ENCODE measurements around the gene MALRD1.

Gene MALRD1

DNA sequence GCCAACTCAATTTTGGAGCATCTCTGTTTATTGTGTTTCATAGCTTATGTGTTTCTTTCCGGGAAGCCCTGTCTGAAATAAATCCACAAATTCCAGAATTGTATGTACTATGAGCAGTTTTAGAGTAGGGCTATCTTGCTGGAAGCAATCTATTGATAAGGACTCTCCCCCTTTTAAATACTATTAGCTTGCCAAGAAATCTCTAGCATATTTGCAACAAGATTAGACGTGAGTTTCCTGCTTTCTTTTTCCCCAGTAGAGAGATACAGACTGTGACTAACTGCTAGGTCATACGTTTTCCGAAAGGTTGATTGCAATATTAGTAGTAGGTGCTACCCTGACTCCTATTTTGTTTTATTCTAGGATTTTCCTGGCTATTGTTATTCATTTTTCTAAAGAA, 277.0 kb downstream of the MALRD1 start:
- H3K9me2 ChIP-seq (ENCODE audit: low read depth, low read length), result no peaks in the 10 kb centered on the region
- no peaks in the 10 kb centered on the region for H3K27me3 ChIP-seq (ENCODE audit: insufficient read depth, low read length)
- no peaks in the 10 kb centered on the region for H3K79me2 ChIP-seq (ENCODE audit: insufficient read depth, low read length)
- H4K20me1 ChIP-seq (ENCODE audit: insufficient read depth, low read length), result no peaks in the 10 kb centered on the region
- H3F3A ChIP-seq (ENCODE audit: insufficient read depth, low read length), result no peaks in the 10 kb centered on the region
- no peak overlapping the region for H2AFZ ChIP-seq (ENCODE audit: low read length)
- H3K4me3 ChIP-seq (ENCODE audit: low read depth, low read length, poor library complexity, severe bottlenecking), result no peak overlapping the region
- no peak for TF ChIP-seq EZH2 (IDR thresholded peaks at IDR 0.05; ENCODE audit: borderline replicate concordance, low read length)
- TF ChIP-seq, protein P1, sequence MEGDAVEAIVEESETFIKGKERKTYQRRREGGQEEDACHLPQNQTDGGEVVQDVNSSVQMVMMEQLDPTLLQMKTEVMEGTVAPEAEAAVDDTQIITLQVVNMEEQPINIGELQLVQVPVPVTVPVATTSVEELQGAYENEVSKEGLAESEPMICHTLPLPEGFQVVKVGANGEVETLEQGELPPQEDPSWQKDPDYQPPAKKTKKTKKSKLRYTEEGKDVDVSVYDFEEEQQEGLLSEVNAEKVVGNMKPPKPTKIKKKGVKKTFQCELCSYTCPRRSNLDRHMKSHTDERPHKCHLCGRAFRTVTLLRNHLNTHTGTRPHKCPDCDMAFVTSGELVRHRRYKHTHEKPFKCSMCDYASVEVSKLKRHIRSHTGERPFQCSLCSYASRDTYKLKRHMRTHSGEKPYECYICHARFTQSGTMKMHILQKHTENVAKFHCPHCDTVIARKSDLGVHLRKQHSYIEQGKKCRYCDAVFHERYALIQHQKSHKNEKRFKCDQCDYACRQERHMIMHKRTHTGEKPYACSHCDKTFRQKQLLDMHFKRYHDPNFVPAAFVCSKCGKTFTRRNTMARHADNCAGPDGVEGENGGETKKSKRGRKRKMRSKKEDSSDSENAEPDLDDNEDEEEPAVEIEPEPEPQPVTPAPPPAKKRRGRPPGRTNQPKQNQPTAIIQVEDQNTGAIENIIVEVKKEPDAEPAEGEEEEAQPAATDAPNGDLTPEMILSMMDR (IDR thresholded peaks at IDR 0.05; ENCODE audit: low read length), result no peak
- H3K9ac ChIP-seq (ENCODE audit: low read length), result no peak overlapping the region
- no peaks in the 10 kb centered on the region for H3K36me3 ChIP-seq (ENCODE audit: insufficient read depth, low read length)
- no peak overlapping the region for H3K4me2 ChIP-seq (ENCODE audit: low read length)
- H3K9me3 ChIP-seq (ENCODE audit: low read length), result no peaks in the 10 kb centered on the region
- H3K27ac ChIP-seq (ENCODE audit: low read depth, low read length, poor library complexity, severe bottlenecking), result no peak overlapping the region
- no peaks in the 10 kb centered on the region for H3K4me1 ChIP-seq (ENCODE audit: insufficient read depth, low read length, severe bottlenecking)

DNA sequence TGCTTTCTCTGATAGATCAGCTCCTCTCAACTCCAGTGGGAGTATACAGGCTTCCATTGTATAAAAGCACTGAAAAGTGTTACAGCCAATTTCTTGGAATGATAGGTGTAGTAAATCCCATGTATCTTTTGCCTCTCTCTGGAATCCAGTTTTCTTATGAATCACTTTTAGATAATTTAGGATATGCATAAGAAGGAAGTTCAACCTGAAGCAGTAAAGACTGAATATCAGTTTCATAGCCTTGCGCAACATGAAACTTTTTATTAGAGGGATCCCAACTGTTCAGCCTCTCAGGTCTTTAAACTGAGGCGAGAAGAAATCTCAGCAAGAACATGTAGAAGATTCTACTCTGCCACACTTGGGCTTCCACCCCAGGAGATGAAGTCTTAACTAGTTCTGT, 280.0 kb downstream of the MALRD1 start:
- Histone ChIP-seq H3K4me3 (ENCODE audit: low read depth, low read length, poor library complexity, severe bottlenecking) (no peak overlapping the region), H3K4me1 (ENCODE audit: insufficient read depth, low read length, severe bottlenecking) (no peaks in the 10 kb centered on the region), H3K4me2 (ENCODE audit: low read length) (no peak overlapping the region), H3K9me3 (ENCODE audit: low read length) (no peaks in the 10 kb centered on the region), H3K36me3 (ENCODE audit: insufficient read depth, low read length) (no peaks in the 10 kb centered on the region), H3K27me3 (ENCODE audit: insufficient read depth, low read length) (no peaks in the 10 kb centered on the region), H3K27ac (ENCODE audit: low read depth, low read length, poor library complexity, severe bottlenecking) (no peak overlapping the region), H3K79me2 (ENCODE audit: insufficient read depth, low read length) (no peaks in the 10 kb centered on the region), H3F3A (ENCODE audit: insufficient read depth, low read length) (no peaks in the 10 kb centered on the region), H2AFZ (ENCODE audit: low read length) (no peak overlapping the region), H3K9ac (ENCODE audit: low read length) (no peak overlapping the region), H4K20me1 (ENCODE audit: insufficient read depth, low read length) (no peaks in the 10 kb centered on the region), H3K9me2 (ENCODE audit: low read depth, low read length) (no peaks in the 10 kb centered on the region)
- TF ChIP-seq, protein P1 (IDR thresholded peaks at IDR 0.05; ENCODE audit: low read length), result no peak
- no peak for TF ChIP-seq EZH2 (IDR thresholded peaks at IDR 0.05; ENCODE audit: borderline replicate concordance, low read length)

DNA sequence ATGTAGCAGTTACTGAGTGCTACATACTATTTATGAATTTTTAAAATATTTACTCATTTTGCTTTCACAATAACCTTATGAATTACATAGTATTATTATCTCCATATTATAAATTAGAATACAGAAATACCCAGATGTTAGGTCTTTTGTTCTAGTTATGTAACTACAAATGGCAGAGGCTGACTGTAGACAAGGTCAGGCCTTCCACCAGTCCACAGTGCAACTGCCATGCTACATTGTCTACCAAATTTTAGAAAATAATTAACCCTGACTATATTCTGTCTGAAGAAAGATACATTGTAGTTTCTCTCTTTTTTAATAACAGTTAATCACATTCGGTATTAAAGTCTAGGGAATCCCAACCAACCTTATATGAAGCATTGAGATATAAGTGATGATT, 280.9 kb downstream of the MALRD1 start:
- TF ChIP-seq EZH2 (IDR thresholded peaks at IDR 0.05; ENCODE audit: borderline replicate concordance, low read length), result no peak
- TF ChIP-seq, protein P1 (IDR thresholded peaks at IDR 0.05; ENCODE audit: low read length), result no peak

More for the DNA sequence above, 280.9 kb downstream of the MALRD1 start:
- Histone ChIP-seq H3K4me3 (ENCODE audit: low read depth, low read length, poor library complexity, severe bottlenecking) (no peak overlapping the region), H3K27ac (ENCODE audit: low read depth, low read length, poor library complexity, severe bottlenecking) (no peak overlapping the region), H4K20me1 (ENCODE audit: insufficient read depth, low read length) (no peaks in the 10 kb centered on the region), H3K79me2 (ENCODE audit: insufficient read depth, low read length) (no peaks in the 10 kb centered on the region), H3K4me2 (ENCODE audit: low read length) (no peak overlapping the region), H3K36me3 (ENCODE audit: insufficient read depth, low read length) (no peaks in the 10 kb centered on the region), H3K9ac (ENCODE audit: low read length) (no peak overlapping the region), H3F3A (ENCODE audit: insufficient read depth, low read length) (no peaks in the 10 kb centered on the region), H3K4me1 (ENCODE audit: insufficient read depth, low read length, severe bottlenecking) (no peaks in the 10 kb centered on the region), H3K9me3 (ENCODE audit: low read length) (no peaks in the 10 kb centered on the region), H3K9me2 (ENCODE audit: low read depth, low read length) (no peaks in the 10 kb centered on the region), H2AFZ (ENCODE audit: low read length) (no peak overlapping the region), H3K27me3 (ENCODE audit: insufficient read depth, low read length) (no peaks in the 10 kb centered on the region)

Measured in OCI-LY1 (cell line).